ENCODE results near the gene BDKRB2.

Gene BDKRB2

DNA sequence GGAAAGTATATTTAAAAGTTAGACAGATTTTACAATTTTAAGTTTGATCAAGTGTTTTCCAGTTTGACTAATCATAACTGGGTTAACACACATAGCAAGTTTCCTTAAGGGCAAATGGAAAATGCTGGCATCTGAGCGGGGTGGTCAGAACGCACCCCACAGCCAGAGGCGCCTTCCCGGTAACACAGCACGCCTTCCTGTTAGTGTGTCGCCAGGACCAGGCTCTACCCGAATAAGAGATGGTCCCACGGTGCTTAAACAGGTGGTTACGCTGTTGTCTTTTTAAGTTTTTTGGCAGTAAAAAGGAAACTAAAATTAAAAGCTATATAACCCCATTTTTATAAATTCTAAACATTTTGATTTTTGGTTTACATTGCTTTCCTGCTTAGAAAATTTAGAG, 79.4 kb downstream of the BDKRB2 start:
- TF ChIP-seq, protein P1, sequence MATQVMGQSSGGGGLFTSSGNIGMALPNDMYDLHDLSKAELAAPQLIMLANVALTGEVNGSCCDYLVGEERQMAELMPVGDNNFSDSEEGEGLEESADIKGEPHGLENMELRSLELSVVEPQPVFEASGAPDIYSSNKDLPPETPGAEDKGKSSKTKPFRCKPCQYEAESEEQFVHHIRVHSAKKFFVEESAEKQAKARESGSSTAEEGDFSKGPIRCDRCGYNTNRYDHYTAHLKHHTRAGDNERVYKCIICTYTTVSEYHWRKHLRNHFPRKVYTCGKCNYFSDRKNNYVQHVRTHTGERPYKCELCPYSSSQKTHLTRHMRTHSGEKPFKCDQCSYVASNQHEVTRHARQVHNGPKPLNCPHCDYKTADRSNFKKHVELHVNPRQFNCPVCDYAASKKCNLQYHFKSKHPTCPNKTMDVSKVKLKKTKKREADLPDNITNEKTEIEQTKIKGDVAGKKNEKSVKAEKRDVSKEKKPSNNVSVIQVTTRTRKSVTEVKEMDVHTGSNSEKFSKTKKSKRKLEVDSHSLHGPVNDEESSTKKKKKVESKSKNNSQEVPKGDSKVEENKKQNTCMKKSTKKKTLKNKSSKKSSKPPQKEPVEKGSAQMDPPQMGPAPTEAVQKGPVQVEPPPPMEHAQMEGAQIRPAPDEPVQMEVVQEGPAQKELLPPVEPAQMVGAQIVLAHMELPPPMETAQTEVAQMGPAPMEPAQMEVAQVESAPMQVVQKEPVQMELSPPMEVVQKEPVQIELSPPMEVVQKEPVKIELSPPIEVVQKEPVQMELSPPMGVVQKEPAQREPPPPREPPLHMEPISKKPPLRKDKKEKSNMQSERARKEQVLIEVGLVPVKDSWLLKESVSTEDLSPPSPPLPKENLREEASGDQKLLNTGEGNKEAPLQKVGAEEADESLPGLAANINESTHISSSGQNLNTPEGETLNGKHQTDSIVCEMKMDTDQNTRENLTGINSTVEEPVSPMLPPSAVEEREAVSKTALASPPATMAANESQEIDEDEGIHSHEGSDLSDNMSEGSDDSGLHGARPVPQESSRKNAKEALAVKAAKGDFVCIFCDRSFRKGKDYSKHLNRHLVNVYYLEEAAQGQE (IDR thresholded peaks at IDR 0.05; ENCODE audit: insufficient replicate concordance, low read depth), result no peak
- TF ChIP-seq, protein P2, sequence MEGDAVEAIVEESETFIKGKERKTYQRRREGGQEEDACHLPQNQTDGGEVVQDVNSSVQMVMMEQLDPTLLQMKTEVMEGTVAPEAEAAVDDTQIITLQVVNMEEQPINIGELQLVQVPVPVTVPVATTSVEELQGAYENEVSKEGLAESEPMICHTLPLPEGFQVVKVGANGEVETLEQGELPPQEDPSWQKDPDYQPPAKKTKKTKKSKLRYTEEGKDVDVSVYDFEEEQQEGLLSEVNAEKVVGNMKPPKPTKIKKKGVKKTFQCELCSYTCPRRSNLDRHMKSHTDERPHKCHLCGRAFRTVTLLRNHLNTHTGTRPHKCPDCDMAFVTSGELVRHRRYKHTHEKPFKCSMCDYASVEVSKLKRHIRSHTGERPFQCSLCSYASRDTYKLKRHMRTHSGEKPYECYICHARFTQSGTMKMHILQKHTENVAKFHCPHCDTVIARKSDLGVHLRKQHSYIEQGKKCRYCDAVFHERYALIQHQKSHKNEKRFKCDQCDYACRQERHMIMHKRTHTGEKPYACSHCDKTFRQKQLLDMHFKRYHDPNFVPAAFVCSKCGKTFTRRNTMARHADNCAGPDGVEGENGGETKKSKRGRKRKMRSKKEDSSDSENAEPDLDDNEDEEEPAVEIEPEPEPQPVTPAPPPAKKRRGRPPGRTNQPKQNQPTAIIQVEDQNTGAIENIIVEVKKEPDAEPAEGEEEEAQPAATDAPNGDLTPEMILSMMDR (IDR thresholded peaks at IDR 0.05; ENCODE audit: insufficient read depth, low read length), result no peak
- no peak for TF ChIP-seq SPI1 (IDR thresholded peaks at IDR 0.05; ENCODE audit: borderline replicate concordance, low read depth)
- no peak for TF ChIP-seq POLR2AphosphoS5 (IDR thresholded peaks at IDR 0.05; ENCODE audit: low read depth)
- no peak for TF ChIP-seq GABPA (IDR thresholded peaks at IDR 0.05; ENCODE audit: low read depth)
- no peak overlapping the region for H3K27ac ChIP-seq (replicated peaks)
- no peak overlapping the region for H3K4me3 ChIP-seq (replicated peaks; ENCODE audit: insufficient read depth, low read length)
- DNase-seq (ENCODE audit: low read depth in 1 of 2, low spot score in 1 of 2), result no peak
- no peaks in the 10 kb centered on the region for H3K27me3 ChIP-seq (ENCODE audit: insufficient read depth, poor library complexity, severe bottlenecking)

DNA sequence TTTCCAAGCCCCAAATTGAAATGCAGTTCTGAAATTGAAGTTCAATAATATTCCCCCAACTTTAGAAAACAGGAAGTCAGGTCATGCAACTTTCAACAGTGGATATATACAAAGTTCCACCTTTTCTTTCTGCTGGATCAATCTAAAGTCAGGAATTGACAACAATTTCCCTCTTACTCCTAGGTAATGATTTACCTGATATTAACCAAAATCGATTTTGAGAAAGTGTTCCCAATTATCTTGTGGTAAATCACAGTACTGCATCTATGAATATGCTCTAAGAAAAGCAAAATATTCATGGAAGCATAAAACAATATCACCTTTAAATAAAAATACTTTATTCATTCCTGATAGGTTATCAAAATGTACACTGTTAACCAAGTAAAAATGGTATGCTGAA, 79.8 kb downstream of the BDKRB2 start:
- peak; percentile 67 for TF ChIP-seq SPI1 (IDR thresholded peaks at IDR 0.05; ENCODE audit: borderline replicate concordance, low read depth)
- no peak for TF ChIP-seq GABPA (IDR thresholded peaks at IDR 0.05; ENCODE audit: low read depth)
- TF ChIP-seq, protein P1 (IDR thresholded peaks at IDR 0.05; ENCODE audit: insufficient replicate concordance, low read depth), result no peak
- Histone ChIP-seq H3K4me3 (replicated peaks; ENCODE audit: insufficient read depth, low read length) (no peak overlapping the region), H3K27me3 (ENCODE audit: insufficient read depth, poor library complexity, severe bottlenecking) (no peaks in the 10 kb centered on the region), H3K27ac (replicated peaks) (no peak overlapping the region)
- DNase-seq (ENCODE audit: low read depth in 1 of 2, low spot score in 1 of 2), result no peak

DNA sequence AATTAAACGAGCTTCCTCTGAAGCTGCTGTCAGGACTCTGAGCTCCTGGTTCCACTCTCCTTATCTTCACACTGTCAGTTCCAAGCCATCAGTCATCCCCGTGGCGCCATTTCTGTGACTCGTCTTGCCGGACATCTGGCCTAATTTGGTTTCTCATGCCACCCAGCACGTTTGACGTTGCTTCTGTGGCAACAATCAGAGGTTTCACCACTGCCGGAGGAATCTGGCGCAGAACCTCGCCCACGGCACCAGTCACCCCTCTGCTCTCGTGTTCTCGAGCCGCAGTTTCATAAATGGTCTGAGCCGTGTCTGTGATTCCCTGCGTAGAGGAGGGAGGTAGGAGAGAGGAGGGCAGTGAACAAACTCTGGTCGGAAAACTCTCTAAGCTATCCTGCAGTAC, 81.0 kb downstream of the BDKRB2 start:
- no peak overlapping the region for H3K4me3 ChIP-seq (replicated peaks; ENCODE audit: insufficient read depth, low read length)
- H3K27ac ChIP-seq (replicated peaks), result no peak overlapping the region
- TF ChIP-seq POLR2AphosphoS5 (IDR thresholded peaks at IDR 0.05; ENCODE audit: low read depth) (no peak), GABPA (IDR thresholded peaks at IDR 0.05; ENCODE audit: low read depth) (no peak), SPI1 (IDR thresholded peaks at IDR 0.05; ENCODE audit: borderline replicate concordance, low read depth) (no peak)
- TF ChIP-seq, protein P1 (IDR thresholded peaks at IDR 0.05; ENCODE audit: insufficient replicate concordance, low read depth), result no peak
- TF ChIP-seq, protein P2 (IDR thresholded peaks at IDR 0.05; ENCODE audit: insufficient read depth, low read length), result no peak
- no peak for DNase-seq (ENCODE audit: low read depth in 1 of 2, low spot score in 1 of 2)
- no peaks in the 10 kb centered on the region for H3K27me3 ChIP-seq (ENCODE audit: insufficient read depth, poor library complexity, severe bottlenecking)
